BLaER1 treated with 17β-estradiol and CSF1 and Interleukin-3, amounts not matched to agents 10 nM and 100 nM (cell line): Measurements from ENCODE around the gene ADAMTSL1.

Experiments
- H3K27ac ChIP-seq, 11 experiments: shearing (Covaris generic); formaldehyde crosslinking; 2 replicates each; pipeline ENCODE4 v1.8.1; 2022
- H3K27me3 ChIP-seq, 11 experiments: shearing (Covaris generic); formaldehyde crosslinking; 2 replicates each; pipeline ENCODE4 v1.8.1; 2022
- H3K36me3 ChIP-seq, 11 experiments: shearing (Covaris generic); formaldehyde crosslinking; 2 replicates each; pipeline ENCODE4 v1.8.1; 2022
- H3K4me1 ChIP-seq, 10 experiments: shearing (Covaris generic); formaldehyde crosslinking; 2 replicates each; pipeline ENCODE4 v1.8.1; 2022
- H3K4me2 ChIP-seq, 11 experiments: shearing (Covaris generic); formaldehyde crosslinking; 2 replicates each; pipeline ENCODE4 v1.8.1; 2022
- H3K4me3 ChIP-seq, 10 experiments: shearing (Covaris generic); formaldehyde crosslinking; 2 replicates each; pipeline ENCODE4 v1.8.1; 2022
- H3K9ac ChIP-seq, 11 experiments: shearing (Covaris generic); formaldehyde crosslinking; 2 replicates each; pipeline ENCODE4 v1.8.1; 2022
- H3K9me3 ChIP-seq, 11 experiments: shearing (Covaris generic); formaldehyde crosslinking; replicated peaks in 1 of 11; 2 replicates each; pipeline ENCODE4 v1.8.1; 2022
- H4K20me1 ChIP-seq, 11 experiments: shearing (Covaris generic); formaldehyde crosslinking; 2 replicates each; pipeline ENCODE4 v1.8.1; 2022
- Cebpa-rat ChIP-seq, 11 experiments: shearing (Covaris generic); IDR thresholded peaks; 2 replicates each; pipeline ENCODE4 v1.8.1; 2022

The ADAMTSL1 gene

DNA sequence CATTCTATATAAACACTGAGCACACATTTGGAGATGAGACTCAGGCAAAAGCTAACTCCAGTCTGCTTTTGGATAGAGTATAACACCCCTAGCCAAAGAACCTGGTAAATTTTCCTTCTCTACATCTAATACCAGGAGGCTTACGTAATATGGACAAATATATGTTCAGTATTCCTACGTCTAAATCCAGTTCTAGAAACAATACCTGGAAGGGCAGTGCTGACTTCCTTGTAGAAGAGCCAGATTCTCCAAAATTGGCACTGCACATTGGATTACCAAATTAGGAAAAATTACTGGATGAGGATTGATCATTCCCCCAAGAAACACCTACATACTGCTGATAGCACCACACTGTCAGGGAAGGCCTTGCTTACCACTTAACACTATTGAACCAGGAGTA, 311.7 kb downstream of the ADAMTSL1 start:
- Histone ChIP-seq H3K4me1 (no peaks in the 10 kb centered on the region), H3K4me3 (no peak overlapping the region)

DNA sequence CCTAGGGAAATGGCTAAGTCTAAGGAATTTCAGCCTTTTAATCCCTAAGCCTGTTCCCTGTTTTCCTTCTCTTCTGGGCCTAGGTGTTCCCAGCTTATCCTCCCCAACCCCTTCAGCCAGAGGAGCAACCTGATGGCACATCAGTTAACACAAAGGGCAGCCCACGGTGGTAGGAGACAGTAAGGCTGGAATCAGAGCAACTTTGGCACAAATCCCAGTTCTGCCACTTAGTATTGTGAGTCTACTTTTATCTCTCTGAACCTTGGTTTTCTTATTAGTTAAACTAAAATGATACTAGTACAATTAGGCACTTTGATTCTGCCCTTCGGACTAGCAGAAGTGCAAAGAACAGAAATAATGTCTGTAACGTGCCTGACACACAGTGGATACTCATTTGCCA, 312.2 kb downstream of the ADAMTSL1 start:
- no peak overlapping the region for H3K4me2 ChIP-seq

More for the DNA sequence above, 311.7 kb downstream of the ADAMTSL1 start:
- Histone ChIP-seq H3K4me2 (no peak overlapping the region), H3K27ac (no peak overlapping the region), H4K20me1 (no peaks in the 10 kb centered on the region), H3K36me3 (no peaks in the 10 kb centered on the region), H3K9ac (no peak overlapping the region), H3K27me3 (no peaks in the 10 kb centered on the region), H3K9me3 (no peaks in the 10 kb centered on the region)
- no peak for TF ChIP-seq Cebpa-rat (IDR thresholded peaks at IDR 0.05)

DNA sequence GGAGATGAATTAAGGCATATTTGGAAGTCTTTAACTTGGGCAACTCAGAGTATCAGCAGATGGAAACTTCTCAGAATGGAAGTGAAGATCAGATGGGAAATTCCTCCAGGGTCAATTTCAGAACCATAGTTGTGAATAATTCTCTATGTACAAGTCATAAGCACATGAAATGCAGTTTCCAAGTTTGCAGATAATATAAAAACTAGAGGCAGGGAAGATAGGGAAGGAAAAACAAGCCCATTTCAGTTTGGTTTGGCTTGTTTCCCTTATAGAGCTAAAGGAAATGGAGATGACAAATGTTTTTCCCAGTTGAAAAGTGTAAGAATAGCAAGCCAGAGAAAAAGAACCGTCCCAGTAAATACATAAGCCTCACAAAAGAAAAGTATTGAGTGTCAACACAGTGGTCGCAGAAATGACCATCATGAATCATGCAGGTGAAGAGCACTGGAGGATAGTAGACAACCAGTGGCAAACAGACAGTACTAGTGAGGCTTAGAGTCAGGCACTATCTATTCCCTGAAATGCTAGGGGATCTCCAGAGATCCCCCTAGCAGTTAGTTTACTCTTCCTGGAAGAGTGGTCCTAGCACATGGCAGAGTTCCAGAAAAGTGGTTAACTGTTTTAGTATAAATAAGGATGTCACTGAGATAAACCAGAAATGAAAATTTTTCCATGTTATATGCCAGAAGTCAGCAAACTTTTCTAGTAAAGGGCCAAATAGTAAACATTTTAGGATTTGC, 313.1 kb downstream of the ADAMTSL1 start:
- Histone ChIP-seq H3K4me3 (no peak overlapping the region), H3K4me1 (no peaks in the 10 kb centered on the region), H3K27ac (no peak overlapping the region), H3K9me3 (no peaks in the 10 kb centered on the region), H4K20me1 (no peaks in the 10 kb centered on the region), H3K4me2 (no peak overlapping the region), H3K9ac (no peak overlapping the region), H3K36me3 (no peaks in the 10 kb centered on the region), H3K27me3 (no peaks in the 10 kb centered on the region)
- TF ChIP-seq Cebpa-rat (IDR thresholded peaks at IDR 0.05) = no peak

More for the DNA sequence above, 312.2 kb downstream of the ADAMTSL1 start:
- no peak overlapping the region for H3K9ac ChIP-seq
- H3K9me3 ChIP-seq = no peaks in the 10 kb centered on the region
- no peak overlapping the region for H3K27ac ChIP-seq
- no peak overlapping the region for H3K4me3 ChIP-seq
- H3K27me3 ChIP-seq = no peaks in the 10 kb centered on the region
- TF ChIP-seq Cebpa-rat (IDR thresholded peaks at IDR 0.05) = no peak
- no peaks in the 10 kb centered on the region for H3K4me1 ChIP-seq
- H4K20me1 ChIP-seq = no peaks in the 10 kb centered on the region
- H3K36me3 ChIP-seq = no peaks in the 10 kb centered on the region

DNA sequence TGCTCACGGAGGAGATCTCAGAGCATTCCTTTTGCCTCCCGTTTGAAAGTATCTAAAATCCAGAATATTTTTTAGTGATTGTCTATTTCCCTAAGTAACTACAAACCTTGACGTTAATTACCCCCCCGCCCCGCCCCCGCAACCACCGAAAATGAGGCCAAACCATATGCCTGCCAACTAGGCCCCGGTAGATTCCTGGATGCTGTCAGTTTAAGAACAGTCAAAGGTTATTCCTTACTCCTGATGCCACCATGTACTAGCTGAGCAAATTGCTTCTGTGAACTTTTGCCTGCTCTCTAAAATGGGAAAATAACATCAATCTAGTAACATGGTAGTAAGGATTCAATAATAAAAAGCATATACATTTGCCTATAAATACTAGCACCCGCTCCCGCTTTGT, 314.3 kb downstream of the ADAMTSL1 start:
- Histone ChIP-seq H3K9me3 (no peaks in the 10 kb centered on the region), H3K4me1 (peaks cover 0 to 5% (median 0%) of the 10 kb centered on the region in 10 experiments; a peak in 1 of 20 replicates), H3K27me3 (no peaks in the 10 kb centered on the region), H3K9ac (no peak overlapping the region), H4K20me1 (no peaks in the 10 kb centered on the region), H3K4me3 (no peak overlapping the region), H3K27ac (no peak overlapping the region), H3K4me2 (no peak overlapping the region), H3K36me3 (no peaks in the 10 kb centered on the region)
- TF ChIP-seq Cebpa-rat (IDR thresholded peaks at IDR 0.05) = no peak

DNA sequence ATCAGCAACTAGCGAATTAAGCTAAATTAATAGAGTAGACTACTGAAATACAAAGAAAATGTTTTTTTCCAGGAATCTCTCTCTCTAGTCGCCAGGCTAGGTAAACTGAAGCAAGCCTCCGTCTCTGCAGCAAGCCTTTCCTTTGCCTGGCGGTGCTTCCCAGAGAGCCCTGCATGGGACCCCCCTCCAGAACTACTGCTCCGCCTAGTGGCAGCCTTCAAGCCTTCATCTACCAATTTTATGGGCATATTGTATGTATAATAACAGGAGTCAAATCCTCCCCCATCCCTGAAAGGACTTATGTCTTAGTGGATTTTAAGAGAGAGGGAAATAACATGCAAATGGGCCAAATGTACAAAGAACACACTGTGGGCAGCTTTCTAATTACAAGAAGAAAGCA, 317.1 kb downstream of the ADAMTSL1 start:
- H3K4me1 ChIP-seq = peaks cover 0 to 5% (median 0%) of the 10 kb centered on the region in 10 experiments; a peak in 1 of 20 replicates
- no peaks in the 10 kb centered on the region for H3K9me3 ChIP-seq
- no peaks in the 10 kb centered on the region for H4K20me1 ChIP-seq
- no peak for TF ChIP-seq Cebpa-rat (IDR thresholded peaks at IDR 0.05)
- H3K9ac ChIP-seq = no peak overlapping the region
- no peaks in the 10 kb centered on the region for H3K36me3 ChIP-seq
- H3K27me3 ChIP-seq = no peaks in the 10 kb centered on the region
- no peak overlapping the region for H3K27ac ChIP-seq
- H3K4me2 ChIP-seq = no peak overlapping the region
- no peak overlapping the region for H3K4me3 ChIP-seq

DNA sequence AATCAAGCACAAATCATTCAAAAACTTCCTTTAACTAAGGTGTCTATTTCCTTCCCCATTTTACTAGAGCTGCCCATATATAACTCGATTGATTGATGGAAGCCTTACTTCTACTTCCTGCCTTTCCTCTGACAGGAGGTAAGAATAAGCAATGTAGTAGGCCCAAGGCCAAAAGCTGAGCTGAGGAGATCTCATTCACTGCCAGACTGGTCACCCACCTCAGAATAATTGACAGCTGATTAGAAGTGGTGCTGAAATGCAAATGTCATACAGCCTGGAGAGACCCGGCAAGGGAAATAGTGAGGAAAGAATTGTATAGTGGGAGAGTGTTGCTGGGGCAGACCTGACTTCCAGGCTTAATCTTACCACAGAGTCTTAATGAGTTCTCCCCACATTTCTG, 319.2 kb downstream of the ADAMTSL1 start:
- H3K36me3 ChIP-seq = no peaks in the 10 kb centered on the region
- no peaks in the 10 kb centered on the region for H3K9me3 ChIP-seq
- no peaks in the 10 kb centered on the region for H3K27me3 ChIP-seq
- H3K4me1 ChIP-seq = peaks cover 0 to 5% (median 0%) of the 10 kb centered on the region in 10 experiments; a peak in 1 of 20 replicates
- H3K9ac ChIP-seq = no peak overlapping the region
- TF ChIP-seq Cebpa-rat (IDR thresholded peaks at IDR 0.05) = no peak
- no peak overlapping the region for H3K4me3 ChIP-seq
- H4K20me1 ChIP-seq = no peaks in the 10 kb centered on the region
- H3K27ac ChIP-seq = no peak overlapping the region
- 0 out of 22 replicates have a peak overlapping the region, but pooled peaks of 1 of the 11 experiments have one; percentile 10 for H3K4me2 ChIP-seq

DNA sequence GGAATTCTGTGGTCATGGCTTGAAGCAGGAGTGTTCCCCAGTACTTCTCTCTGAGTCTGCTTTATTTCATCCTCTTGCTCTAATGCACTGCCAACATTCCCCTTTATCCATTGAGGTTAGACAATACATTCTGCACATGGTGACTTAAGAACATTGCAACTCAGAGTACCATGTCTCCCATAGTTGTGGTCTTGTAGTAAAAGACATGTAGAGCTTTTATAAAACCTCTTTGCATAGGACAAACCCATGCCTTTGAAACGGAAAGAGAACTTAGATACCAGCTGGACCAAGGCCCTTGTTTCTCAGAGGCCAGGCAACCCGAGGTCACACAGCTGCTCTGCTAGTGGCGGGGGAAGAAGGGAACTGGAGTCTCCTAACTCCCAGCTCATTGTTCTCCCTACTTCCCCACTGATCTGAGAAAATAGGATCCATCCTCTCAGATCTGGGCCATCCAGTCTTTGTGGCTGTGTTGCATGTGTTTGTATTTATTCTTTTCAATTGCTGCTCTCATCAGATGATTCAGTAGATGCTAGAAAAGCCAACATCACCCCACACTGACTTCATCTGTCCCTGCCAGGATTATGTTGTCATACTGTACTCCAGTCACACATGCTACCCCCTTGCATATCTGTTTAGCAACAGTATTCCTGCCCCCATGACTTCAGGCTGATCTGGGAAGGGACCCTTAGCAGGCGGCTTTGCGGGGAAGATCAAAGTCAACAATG, 322.2 kb downstream of the ADAMTSL1 start:
- no peak overlapping the region for H3K27ac ChIP-seq
- no peak overlapping the region for H3K9ac ChIP-seq
- no peaks in the 10 kb centered on the region for H3K9me3 ChIP-seq
- no peak overlapping the region for H3K4me3 ChIP-seq
- H4K20me1 ChIP-seq = no peaks in the 10 kb centered on the region
- H3K27me3 ChIP-seq = no peaks in the 10 kb centered on the region
- peaks cover 0 to 5% (median 0%) of the 10 kb centered on the region in 10 experiments; a peak in 1 of 20 replicates for H3K4me1 ChIP-seq
- no peak for TF ChIP-seq Cebpa-rat (IDR thresholded peaks at IDR 0.05)
- no peaks in the 10 kb centered on the region for H3K36me3 ChIP-seq
- no peak overlapping the region for H3K4me2 ChIP-seq

DNA sequence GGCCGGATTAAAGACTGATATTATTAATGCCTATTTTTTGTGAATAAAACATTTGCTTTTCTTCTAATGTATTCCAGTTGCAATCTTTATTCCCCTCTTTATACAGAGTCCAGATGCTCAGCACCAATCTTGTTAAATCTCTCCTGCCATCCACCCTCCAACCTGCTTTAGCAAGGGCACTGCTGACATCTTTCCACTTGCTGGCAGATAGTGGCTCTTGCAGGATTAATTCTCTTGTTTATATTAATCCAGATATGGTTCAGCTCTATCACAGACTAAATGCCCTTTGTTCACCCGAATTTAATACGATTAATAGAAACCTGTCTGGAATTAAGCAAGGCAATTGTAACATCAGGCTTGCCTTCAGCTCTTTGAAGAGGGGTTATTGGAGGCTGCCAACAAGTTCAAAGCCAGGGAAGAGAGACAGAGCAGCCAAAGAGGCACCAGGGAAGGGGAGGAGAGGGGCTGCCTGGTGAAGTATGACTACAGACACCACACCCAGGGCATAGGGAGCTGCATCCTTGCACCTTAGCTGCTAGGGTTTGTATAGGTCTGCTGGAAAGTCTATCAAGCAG, 322.8 kb downstream of the ADAMTSL1 start:
- Histone ChIP-seq H3K27ac (no peak overlapping the region), H3K9ac (no peak overlapping the region), H3K27me3 (no peaks in the 10 kb centered on the region), H3K4me1 (peaks cover 0 to 5% (median 0%) of the 10 kb centered on the region in 10 experiments; a peak in 1 of 20 replicates), H4K20me1 (no peaks in the 10 kb centered on the region), H3K9me3 (peaks cover 0 to 5% (median 0%) of the 10 kb centered on the region in 11 experiments; a peak in 2 of 22 replicates), H3K4me3 (no peak overlapping the region), H3K36me3 (no peaks in the 10 kb centered on the region), H3K4me2 (no peak overlapping the region)
- TF ChIP-seq Cebpa-rat (IDR thresholded peaks at IDR 0.05) = no peak

DNA sequence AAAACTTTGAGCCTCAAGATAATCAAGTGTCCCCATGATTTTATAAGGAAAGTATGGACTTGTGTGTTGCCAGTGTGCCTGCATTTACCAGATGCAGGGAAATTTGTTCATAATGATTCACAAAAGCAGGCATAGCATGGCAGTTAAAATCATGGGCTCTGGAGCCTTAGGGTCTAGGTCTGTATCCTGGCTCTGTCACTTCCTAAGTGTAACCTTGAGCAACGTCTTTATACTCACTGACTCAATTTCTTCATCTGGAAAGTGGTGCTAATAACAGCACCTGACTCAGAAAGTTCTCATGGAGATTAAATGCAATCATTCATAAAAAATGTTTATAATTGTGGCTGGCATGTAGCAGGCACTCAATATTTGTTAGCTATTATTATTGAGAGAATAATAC, 324.2 kb downstream of the ADAMTSL1 start:
- no peak overlapping the region for H3K27ac ChIP-seq
- no peaks in the 10 kb centered on the region for H3K27me3 ChIP-seq
- no peak overlapping the region for H3K4me3 ChIP-seq
- H3K36me3 ChIP-seq = no peaks in the 10 kb centered on the region
- H3K9ac ChIP-seq = no peak overlapping the region
- no peaks in the 10 kb centered on the region for H4K20me1 ChIP-seq
- TF ChIP-seq Cebpa-rat (IDR thresholded peaks at IDR 0.05) = no peak
- H3K9me3 ChIP-seq = peaks cover 0 to 7% (median 0%) of the 10 kb centered on the region in 11 experiments; a peak in 2 of 22 replicates
- H3K4me1 ChIP-seq = peaks cover 0 to 2% (median 0%) of the 10 kb centered on the region in 10 experiments; a peak in 1 of 20 replicates
- no peak overlapping the region for H3K4me2 ChIP-seq
